ENCODE results near the gene SPG21.

DNA sequence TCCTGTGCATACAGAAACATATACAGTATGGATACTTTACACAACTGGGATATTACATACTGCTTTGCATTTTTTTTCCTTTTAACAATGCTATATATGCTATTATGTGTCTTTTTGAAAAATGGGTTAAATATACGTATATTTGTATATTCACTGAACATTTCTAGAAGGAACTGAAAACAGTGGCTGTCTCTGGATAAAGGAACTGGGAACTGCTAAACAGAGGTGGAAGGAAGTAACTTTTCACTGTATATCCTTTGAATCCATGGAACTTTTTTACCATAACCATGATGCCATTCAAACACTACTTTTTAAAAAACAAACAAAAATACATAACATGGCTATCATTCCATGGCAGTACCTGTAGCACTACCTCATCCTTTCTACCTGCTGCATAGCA lies 37.9 kb upstream of the SPG21 start:
- TF ChIP-seq FOXA3 (CRISPR knock-in tag; IDR thresholded peaks at IDR 0.05) (no peak), ZNF577 (CRISPR knock-in tag; IDR thresholded peaks at IDR 0.05; ENCODE audit: borderline replicate concordance, low read depth) (no peak), ZNF274 (CRISPR knock-in tag; IDR thresholded peaks at IDR 0.05) (no peak)
